ENCODE results near the gene TEX10. TPM values are rescaled to one million over a fixed set of nuclear protein-coding genes. Genes with fewer than 3 reads are reported as not detected.
"Not testable (repeated sequence)": the region's sequence is repeated elsewhere in the genome, so short reads cannot be mapped to it uniquely, and the experiment has no call there.

Gene TEX10
- total RNA-seq: 10 to 100 TPM; 27.3 to 27.7 TPM
- polyA plus RNA-seq: 10 to 100 TPM in 2 of 3 donors, 1 to 10 TPM in 1; 9.6 to 15.6 (median 14.8) TPM
- total RNA-seq: 37.9 to 100 (median 54.4) reads per million in 6 experiments

DNA sequence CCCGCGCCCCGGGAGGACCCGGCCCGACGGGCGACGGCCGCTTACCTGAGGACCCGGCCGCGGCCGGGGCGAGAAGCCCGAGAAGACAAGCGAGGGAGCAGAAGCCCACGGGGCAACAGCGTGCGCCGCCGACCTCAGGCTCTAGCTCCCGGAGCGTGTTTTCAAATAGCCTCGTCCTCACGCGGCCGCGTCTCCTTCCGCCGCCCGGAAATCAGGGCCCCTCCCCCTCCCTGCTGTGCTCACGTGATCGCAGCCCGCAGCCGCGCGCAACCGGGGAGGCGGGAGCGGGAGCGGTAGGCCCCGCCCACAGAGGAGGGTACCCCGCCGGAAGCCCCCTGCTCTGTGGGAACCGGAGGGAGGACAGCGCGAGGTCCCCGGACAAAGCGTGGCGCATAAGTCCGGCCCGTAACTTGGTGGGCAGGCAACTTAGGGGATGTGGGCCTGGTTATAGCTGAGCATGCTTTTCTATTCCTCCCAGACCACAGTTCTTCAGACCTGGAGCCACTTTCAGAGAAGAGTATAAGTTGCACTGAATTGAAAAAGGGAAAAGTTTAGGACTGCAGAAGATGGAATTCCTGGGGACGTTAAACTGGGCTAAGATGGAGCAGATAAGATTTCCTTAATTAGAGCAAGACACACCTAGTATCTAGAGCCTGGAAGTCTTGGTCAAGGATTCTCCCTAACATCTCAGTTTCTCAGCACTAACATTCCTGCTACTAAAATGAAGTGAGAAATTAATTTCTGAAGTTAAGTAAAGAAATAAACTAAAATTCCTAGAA is at the start of gene TEX10:
TEX10 (minus strand) TSS at position 216 of the 779 bp plus-strand sequence. CDS start 3,579 bp downstream, outside the sequence.
- Mint-ChIP-seq H3K9me3 (peaks cover 0 to 13% (median 2%) of the 10 kb centered on the region in 9 donors), H3K4me3 (peak within 1 kb of the TSS; percentile 86 to 97 (median 90)), H3K27me3 (no peaks in the 10 kb centered on the region), H3K27ac (peak within 1 kb of the TSS; percentile 84 to 96 (median 91)), H3K4me1 (peaks cover 22 to 69% (median 56%) of the 10 kb centered on the region in 4 donors), H3K36me3 (peaks cover 2 to 6% (median 6%) of the 10 kb centered on the region in 3 donors)
- POLR2A ChIA-PET: interaction anchor here (0.6 to 1.8 kb wide), 9 partner anchors 10 to 449 kb away, joined by 3 to 8 read pairs (median 5); partner anchors contain the start of gene MSANTD3
- DNase-seq (peak; percentile 78 to 92 (median 87)), ATAC-seq (peak; percentile 89 to 92)

DNA sequence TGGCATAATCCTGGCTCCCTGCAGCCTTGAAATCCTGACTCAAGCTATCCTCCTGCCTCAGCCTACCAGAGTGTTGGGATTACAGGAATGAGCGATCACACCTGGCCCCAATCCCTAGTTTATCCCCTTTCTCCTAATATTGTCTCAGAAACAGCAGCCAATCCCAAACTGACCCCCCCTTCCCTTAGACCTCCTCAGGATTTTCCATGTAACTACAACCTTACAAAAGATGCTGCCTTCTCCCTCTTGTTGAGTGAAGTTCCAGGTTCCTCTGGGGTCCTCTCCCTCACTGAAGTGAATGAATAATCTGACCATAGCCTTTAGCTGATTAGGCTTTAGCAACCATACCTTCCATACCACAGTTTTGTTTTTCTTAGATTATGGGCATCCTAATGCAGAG is 48.3 kb upstream of the TEX10 start:
- H3K9me3 Mint-ChIP-seq: no peaks in the 10 kb centered on the region
- POLR2A ChIA-PET: no interaction called here

DNA sequence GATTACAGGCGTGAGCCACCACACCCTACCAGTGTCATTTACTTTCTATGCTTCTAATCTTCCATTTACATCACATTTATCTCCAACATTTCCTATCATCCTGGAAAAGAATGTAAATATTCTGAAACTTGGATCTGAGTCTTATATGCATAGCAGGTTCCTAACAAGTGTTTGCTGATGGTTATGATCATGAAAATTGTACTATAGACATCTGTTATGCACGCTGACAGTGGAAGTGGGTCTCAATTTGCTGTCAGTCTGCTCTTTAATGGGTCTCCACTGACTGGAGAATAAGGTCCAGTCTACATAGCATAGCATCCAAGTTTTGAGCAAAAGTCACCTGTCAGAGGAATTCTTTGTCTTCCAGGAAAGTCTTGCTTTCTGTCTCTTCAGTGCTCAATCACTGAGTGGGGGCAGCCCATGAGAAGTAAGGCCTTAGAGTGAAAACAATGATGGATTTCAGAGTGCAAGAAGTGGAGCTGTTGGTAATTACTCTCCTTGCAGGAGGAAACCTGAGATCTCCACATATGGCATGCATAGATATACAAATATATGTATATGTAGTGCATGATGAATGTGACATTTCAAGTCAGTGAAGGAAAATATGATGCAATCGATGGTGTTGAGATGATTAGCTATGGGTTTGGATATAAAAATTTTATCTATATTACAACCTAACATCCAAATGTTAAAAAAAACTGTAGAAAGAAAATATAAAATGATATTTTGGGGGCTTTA is 45.0 kb upstream of the TEX10 start:
- Mint-ChIP-seq H3K27me3 (peaks cover 0 to 7% (median 2%) of the 10 kb centered on the region in 5 donors), H3K27ac (no peak overlapping the region)

More for the DNA sequence above, 48.3 kb upstream of the TEX10 start:
- DNase-seq (no peak), ATAC-seq (no peak)
- Mint-ChIP-seq H3K36me3 (no peaks in the 10 kb centered on the region), H3K27me3 (peaks cover 0 to 11% (median 6%) of the 10 kb centered on the region in 5 donors), H3K4me1 (no peaks in the 10 kb centered on the region), H3K27ac (no peak overlapping the region), H3K4me3 (no peak overlapping the region)

DNA sequence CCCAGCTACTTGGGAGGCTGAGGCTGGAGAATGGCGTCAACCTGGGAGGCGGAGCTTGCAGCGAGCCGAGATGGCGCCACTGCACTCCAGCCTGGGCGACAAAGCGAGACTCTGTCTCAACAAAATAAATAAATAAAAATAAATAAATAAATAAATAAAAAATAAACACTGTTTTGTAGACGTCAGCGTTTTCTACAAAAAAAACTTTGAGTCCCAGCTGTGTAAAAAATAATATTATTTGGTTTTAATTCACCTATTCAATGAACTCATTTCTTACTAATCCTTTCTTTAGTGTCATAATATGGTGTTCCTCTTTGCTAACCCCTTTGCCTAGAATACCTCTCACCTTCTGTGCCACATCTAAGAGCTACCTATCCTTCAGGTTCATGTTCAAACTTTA is 44.0 kb upstream of the TEX10 start:
- H3K4me3 Mint-ChIP-seq: no peak overlapping the region
- POLR2A ChIA-PET: no interaction called here
- no peaks in the 10 kb centered on the region for H3K4me1 Mint-ChIP-seq
- H3K27ac Mint-ChIP-seq: no peak overlapping the region
- peaks cover 0 to 7% (median 0%) of the 10 kb centered on the region in 5 donors for H3K27me3 Mint-ChIP-seq
- no peak for ATAC-seq
- peaks cover 0 to 5% (median 0%) of the 10 kb centered on the region in 9 donors for H3K9me3 Mint-ChIP-seq
- H3K36me3 Mint-ChIP-seq: peaks cover 0 to 8% (median 0%) of the 10 kb centered on the region in 3 donors
- no peak for DNase-seq

More for the DNA sequence above, 45.0 kb upstream of the TEX10 start:
- no peak for DNase-seq
- POLR2A ChIA-PET: no interaction called here
- no peak for ATAC-seq
- Mint-ChIP-seq H3K4me1 (no peaks in the 10 kb centered on the region), H3K9me3 (peaks cover 0 to 5% (median 0%) of the 10 kb centered on the region in 9 donors), H3K36me3 (peaks cover 0 to 7% (median 0%) of the 10 kb centered on the region in 3 donors), H3K4me3 (no peak overlapping the region)

DNA sequence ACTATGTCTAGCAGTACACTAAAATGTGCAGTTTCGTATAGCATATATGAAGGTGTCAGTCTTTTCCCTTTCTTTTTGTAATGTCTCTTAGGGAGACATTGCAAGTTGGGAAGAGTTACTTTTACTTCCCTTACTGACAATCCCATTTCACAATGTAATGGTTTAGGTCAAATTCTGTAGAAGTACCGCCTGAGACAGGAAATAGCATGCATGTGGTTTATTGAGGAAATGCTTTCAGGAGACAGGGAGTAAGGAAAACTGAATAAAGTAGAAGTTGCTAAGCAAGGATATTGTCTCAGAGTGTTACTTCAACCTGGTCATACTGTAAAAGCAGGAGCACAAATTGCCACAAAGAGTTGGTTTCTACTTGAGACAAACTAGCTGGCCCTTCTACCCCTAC is 42.1 kb upstream of the TEX10 start:
- H3K4me1 Mint-ChIP-seq: no peaks in the 10 kb centered on the region
- no peak for DNase-seq
- no peaks in the 10 kb centered on the region for H3K27me3 Mint-ChIP-seq
- no peak overlapping the region for H3K27ac Mint-ChIP-seq
- no peak overlapping the region for H3K4me3 Mint-ChIP-seq
- peaks cover 0 to 11% (median 0%) of the 10 kb centered on the region in 3 donors for H3K36me3 Mint-ChIP-seq
- POLR2A ChIA-PET: no interaction called here
- peaks cover 0 to 7% (median 0%) of the 10 kb centered on the region in 9 donors for H3K9me3 Mint-ChIP-seq
- no peak for ATAC-seq

DNA sequence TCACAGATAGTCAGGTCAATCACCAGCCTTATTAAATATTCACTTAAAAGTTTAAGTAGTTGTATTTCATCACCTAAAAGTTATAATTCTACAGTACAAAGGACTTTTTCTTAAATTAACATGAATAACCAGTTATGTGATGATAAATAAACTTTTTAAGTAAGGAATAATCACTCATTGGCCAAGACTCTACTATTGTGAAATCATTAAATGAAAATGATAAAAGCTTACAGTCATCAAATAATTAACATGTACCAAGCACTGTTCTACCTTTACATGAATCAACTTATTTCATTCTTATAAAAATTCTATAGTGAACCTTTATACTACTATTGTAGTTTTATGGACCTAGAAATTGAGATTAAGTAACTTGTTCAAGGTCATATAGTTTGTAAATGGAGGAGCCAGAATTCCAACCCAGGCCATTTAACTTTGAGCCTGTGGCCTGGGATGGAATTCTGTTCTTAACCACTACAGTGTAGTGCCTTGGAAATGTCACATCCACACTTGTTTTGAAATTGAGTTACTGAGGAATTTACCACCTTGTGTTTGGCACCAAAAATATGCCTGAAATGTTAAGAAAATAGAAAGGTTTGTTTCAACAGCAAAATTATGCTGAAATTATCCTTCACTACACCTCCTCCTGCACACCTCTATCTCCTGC is 41.4 kb upstream of the TEX10 start:
- H3K36me3 Mint-ChIP-seq: peaks cover 0 to 11% (median 0%) of the 10 kb centered on the region in 3 donors
- no peak overlapping the region for H3K4me3 Mint-ChIP-seq
- ATAC-seq (no peak), DNase-seq (no peak)
- no peaks in the 10 kb centered on the region for H3K4me1 Mint-ChIP-seq
- H3K27ac Mint-ChIP-seq: no peak overlapping the region
- POLR2A ChIA-PET: no interaction called here
- H3K27me3 Mint-ChIP-seq: no peaks in the 10 kb centered on the region
- H3K9me3 Mint-ChIP-seq: peaks cover 0 to 7% (median 0%) of the 10 kb centered on the region in 9 donors

DNA sequence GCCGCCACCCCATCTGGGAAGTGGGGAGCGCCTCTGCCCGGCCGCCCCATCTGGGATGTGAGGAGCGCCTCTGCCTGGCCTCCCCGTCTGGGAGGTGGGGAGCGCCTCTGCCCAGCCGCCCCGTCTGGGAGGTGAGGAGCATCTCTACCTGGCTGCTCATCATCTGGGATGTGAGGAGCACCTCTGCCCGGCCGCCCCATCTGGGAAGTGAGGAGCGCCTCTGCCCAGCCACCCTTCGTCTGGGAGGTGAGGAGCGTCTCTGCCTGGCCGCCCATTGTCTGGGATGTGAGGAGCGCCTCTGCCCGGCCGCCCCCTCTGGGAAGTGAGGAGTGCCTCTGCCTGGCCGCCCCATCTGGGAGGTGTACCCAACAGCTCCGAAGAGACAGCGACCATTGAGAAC is 40.2 kb upstream of the TEX10 start:
- DNase-seq, H3K27me3 Mint-ChIP-seq, H3K4me3 Mint-ChIP-seq, POLR2A ChIA-PET, H3K27ac Mint-ChIP-seq, H3K9me3 Mint-ChIP-seq, H3K4me1 Mint-ChIP-seq, ATAC-seq: not testable (repeated sequence)
- H3K36me3 Mint-ChIP-seq: peaks cover 0 to 11% (median 0%) of the 10 kb centered on the region in 3 donors

DNA sequence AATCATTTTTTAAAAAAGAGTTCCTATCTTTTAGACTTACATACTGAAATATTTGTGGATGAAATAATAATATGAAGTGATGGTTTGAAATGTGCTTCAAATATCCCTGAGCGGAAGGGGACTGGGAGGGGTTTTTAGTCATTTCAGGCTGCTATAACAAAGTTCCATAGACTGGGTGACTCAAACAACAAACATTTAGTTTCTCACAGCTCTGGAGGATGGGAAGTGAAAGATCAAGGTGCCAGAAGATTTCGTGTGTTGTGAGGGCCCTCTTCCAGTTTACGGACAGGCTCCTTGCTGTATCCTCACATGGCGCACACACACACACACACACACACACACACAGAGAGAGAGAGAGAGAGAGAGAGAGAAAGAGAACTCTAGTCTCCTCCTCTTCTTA is 27.1 kb upstream of the TEX10 start:
- POLR2A ChIA-PET: interaction anchor here (0.6 kb wide), 1 partner anchor 27 kb away, joined by 4 read pairs; no protein-coding TSS in a partner anchor
- no peaks in the 10 kb centered on the region for H3K27me3 Mint-ChIP-seq
- no peak overlapping the region for H3K27ac Mint-ChIP-seq
- no peak for DNase-seq
- peaks cover 0 to 19% (median 7%) of the 10 kb centered on the region in 9 donors for H3K9me3 Mint-ChIP-seq
- H3K36me3 Mint-ChIP-seq: peaks cover 0 to 14% (median 7%) of the 10 kb centered on the region in 3 donors
- ATAC-seq: no peak
- no peak overlapping the region for H3K4me3 Mint-ChIP-seq
- H3K4me1 Mint-ChIP-seq: no peaks in the 10 kb centered on the region

DNA sequence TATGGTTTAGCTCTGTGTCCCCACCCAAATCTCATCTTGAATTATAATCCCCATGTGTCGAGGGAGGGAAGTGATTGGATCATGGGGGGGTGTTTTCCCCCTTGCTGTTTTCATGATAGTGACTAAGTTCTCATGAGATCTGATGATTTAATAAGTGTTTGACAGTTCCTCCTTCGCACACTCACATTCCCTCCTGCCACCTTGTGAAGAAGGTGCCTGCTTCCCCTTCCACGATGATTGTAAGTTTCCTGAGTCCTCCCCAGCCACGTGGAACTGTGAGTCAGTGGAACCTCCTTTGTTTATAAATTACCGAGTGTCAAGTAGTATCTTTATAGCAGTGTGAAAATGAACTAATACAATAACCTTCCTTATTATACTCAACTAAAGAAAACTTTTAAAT is 24.3 kb upstream of the TEX10 start:
- no peaks in the 10 kb centered on the region for H3K4me1 Mint-ChIP-seq
- H3K27me3 Mint-ChIP-seq: no peaks in the 10 kb centered on the region
- no peaks in the 10 kb centered on the region for H3K36me3 Mint-ChIP-seq
- no peak overlapping the region for H3K27ac Mint-ChIP-seq
- DNase-seq (no peak), ATAC-seq (no peak)
- H3K9me3 Mint-ChIP-seq: no peaks in the 10 kb centered on the region
- POLR2A ChIA-PET: no interaction called here
- H3K4me3 Mint-ChIP-seq: no peak overlapping the region

DNA sequence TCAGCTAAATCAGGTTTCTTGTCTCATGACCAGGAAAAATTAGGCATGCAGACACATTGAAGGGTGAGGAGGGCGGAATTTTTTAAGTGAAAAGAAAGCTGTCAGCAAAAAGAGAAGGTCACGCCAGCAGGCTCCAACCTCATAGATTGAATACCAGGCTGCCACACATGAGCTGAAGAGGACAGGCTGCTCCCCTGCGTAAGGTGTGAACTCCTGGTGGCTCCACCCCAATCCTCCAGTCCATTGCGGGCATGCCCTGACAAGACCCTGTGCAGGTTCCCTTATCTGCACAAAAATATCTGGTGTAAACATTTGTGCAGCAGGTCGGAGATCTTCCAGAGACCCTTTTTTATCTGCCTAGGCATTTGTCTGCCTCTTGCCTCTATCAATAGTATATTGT is 22.9 kb upstream of the TEX10 start:
- POLR2A ChIA-PET: no interaction called here
- H3K27ac Mint-ChIP-seq: peak overlapping the region in 1 of 10 donors; percentile 27
- DNase-seq (no peak), ATAC-seq (no peak)
- H3K4me3 Mint-ChIP-seq: no peak overlapping the region
- no peaks in the 10 kb centered on the region for H3K36me3 Mint-ChIP-seq
- H3K4me1 Mint-ChIP-seq: no peaks in the 10 kb centered on the region
- no peaks in the 10 kb centered on the region for H3K9me3 Mint-ChIP-seq
- no peaks in the 10 kb centered on the region for H3K27me3 Mint-ChIP-seq

DNA sequence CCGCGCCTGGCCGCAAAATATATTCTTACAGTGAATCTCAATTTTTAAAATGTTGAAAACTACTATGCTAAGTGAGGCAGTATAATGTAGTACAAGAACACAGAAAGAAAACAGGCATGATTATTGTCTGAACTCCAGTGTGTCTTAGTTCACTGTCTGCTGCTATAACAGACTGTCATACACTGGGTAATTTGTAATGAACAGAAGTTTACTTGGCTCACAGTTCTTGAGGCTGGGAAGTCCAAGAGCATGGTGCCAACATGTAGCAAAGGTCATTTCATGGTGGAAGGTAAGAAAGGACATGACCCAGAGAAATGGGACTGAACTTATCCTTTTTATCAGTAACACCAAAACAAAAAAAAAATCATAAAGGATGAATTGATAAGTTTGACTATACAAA is 19.9 kb upstream of the TEX10 start:
- ATAC-seq (no peak), DNase-seq (no peak)
- peaks cover 0 to 13% (median 5%) of the 10 kb centered on the region in 3 donors for H3K36me3 Mint-ChIP-seq
- H3K27me3 Mint-ChIP-seq: peaks cover 0 to 4% (median 0%) of the 10 kb centered on the region in 5 donors
- H3K4me3 Mint-ChIP-seq: no peak overlapping the region
- no peak overlapping the region for H3K27ac Mint-ChIP-seq
- H3K9me3 Mint-ChIP-seq: peaks cover 0 to 16% (median 2%) of the 10 kb centered on the region in 9 donors
- POLR2A ChIA-PET: no interaction called here
- H3K4me1 Mint-ChIP-seq: no peaks in the 10 kb centered on the region

DNA sequence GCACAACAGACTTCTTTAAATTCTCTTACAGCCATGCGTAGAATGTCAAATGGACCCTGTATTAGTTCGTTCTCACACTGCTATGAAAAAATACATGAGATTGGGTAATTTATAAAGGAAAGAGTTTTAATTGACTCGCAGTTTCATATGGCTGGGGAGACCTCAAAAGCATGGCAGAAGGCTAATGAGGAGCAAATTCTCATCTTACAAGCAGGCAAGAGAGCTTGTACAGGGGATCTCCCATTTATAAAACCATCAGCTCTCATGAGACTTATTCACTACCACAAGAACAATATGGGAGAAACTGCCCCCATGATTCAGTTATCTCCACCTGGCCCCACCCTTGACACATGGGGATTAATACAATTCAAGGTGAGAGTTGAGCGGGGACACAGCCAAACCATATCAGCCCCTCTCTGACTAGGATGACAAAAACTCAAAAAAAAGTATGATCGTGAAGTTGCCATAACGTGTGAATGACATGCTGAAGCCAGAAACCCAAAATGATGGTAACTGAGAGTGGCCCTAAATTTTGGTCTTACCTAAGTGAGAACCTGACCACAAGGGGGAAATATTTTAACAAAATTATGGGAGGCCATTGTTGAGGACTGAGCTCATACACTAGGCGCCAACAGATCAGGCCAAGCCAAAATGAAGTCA is 17.5 kb upstream of the TEX10 start:
- H3K36me3 Mint-ChIP-seq: peaks cover 0 to 16% (median 13%) of the 10 kb centered on the region in 3 donors
- H3K4me3 Mint-ChIP-seq: no peak overlapping the region
- POLR2A ChIA-PET: no interaction called here
- DNase-seq: no peak
- H3K9me3 Mint-ChIP-seq: peaks cover 0 to 25% (median 4%) of the 10 kb centered on the region in 9 donors
- ATAC-seq: no peak
- peak overlapping the region in 1 of 10 donors; percentile 21 for H3K27ac Mint-ChIP-seq
- H3K4me1 Mint-ChIP-seq: no peaks in the 10 kb centered on the region
- H3K27me3 Mint-ChIP-seq: peaks cover 0 to 4% (median 0%) of the 10 kb centered on the region in 5 donors
